Esophagus (tissue), 2 donors: ENCODE data around the gene CYGB. TPM values are rescaled to one million over a fixed set of nuclear protein-coding genes. Genes with fewer than 3 reads are reported as not detected.

Experiments used
- H3K27ac ChIP-seq, 2 donors: one replicate each; pipeline ENCODE4 v1.5.1; 2013; ENCODE audit warnings: low read depth in 2 of 2, mild to moderate bottlenecking in 2 of 2, inconsistent platforms in 1 of 2, low read length in 1 of 2, moderate library complexity in 1 of 2
- H3K27me3 ChIP-seq, 2 donors: one replicate each; pipeline ENCODE4 v1.6.1; 2013; ENCODE audit warnings: low read length in 2 of 2, control low read depth in 1 of 2, mild to moderate bottlenecking in 1 of 2; ENCODE audit not compliant: insufficient read depth in 2 of 2, control insufficient read depth in 1 of 2
- H3K36me3 ChIP-seq, 2 donors: one replicate each; pipeline ENCODE4 v1.6.1; 2013; ENCODE audit warnings: low read length in 1 of 2; ENCODE audit not compliant: control insufficient read depth in 2 of 2, insufficient read depth in 2 of 2
- H3K4me1 ChIP-seq, 2 donors: one replicate each; pipeline ENCODE4 v1.6.1; 2013; ENCODE audit warnings: low read length in 1 of 2; ENCODE audit not compliant: control insufficient read depth in 2 of 2, insufficient read depth in 2 of 2
- H3K4me3 ChIP-seq, 2 donors: one replicate each; pipeline ENCODE4 v1.5.1; 2013; ENCODE audit warnings: low read length in 2 of 2, mild to moderate bottlenecking in 2 of 2, low read depth in 1 of 2, moderate library complexity in 1 of 2
- H3K9me3 ChIP-seq, 2 donors: one replicate each; pipeline ENCODE4 v1.6.1; 2013; ENCODE audit warnings: mild to moderate bottlenecking in 2 of 2, low read depth in 1 of 2, low read length in 1 of 2, moderate library complexity in 1 of 2; ENCODE audit not compliant: control insufficient read depth in 2 of 2, insufficient read depth in 1 of 2
- WGBS, 2 donors: extraction: QIAGEN DNeasy Blood & Tissue Kit; methylation state at CpG; one replicate each; pipeline ENCODE4 v1.1.7; 2013; 5-methylcytosine and 5-hydroxymethylcytosine counted together
- polyA plus RNA-seq, 2 donors: library from polyadenylated mRNA; stranded (reverse); fragments of 200-250 nt; gene quantifications; one replicate each; pipeline ENCODE4 v1.2.3, GENCODE V29; 2013
- donor health status: healthy with polysubstance abuse.
- donor health status: Bipolar disorder and iron deficiency.

The CYGB gene
- polyA plus RNA-seq, 2 donors: 3.1 to 3.7 TPM

DNA sequence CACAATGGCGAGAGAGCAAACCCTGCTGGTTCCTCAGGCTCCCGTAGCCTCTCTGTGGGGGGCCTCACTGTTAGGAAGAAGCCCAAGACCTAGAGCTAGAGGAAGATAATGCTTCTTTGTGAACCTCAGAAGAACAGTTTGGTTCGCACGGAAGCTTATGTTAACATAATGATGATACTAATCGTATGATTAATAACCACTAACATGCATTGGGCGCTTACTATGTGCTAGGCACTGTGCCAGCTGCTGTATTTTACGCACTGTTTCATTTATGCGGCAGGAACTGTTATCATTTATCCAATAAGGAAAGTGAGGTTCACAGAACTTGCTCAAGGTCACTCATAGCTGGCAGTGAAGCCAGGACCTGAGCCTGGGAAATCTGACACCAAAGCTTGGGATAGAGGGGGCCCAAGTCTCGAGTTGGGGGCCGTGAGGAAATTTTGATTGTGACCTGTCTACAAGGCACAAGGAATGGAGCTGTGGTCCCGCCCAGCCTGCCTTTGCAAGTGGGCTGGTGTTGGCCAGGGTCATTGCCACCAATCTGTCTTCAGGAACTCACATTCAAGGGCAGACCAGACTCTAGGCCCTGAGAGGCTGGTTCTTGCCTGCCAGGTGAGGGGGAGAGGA is 9.2 kb upstream of the CYGB start:
- Histone ChIP-seq H3K4me3 (no peak overlapping the region), H3K9me3 (no peaks in the 10 kb centered on the region), H3K27me3 (no peaks in the 10 kb centered on the region), H3K4me1 (peaks cover 8 to 14% of the 10 kb centered on the region in 2 donors), H3K27ac (no peak overlapping the region), H3K36me3 (no peaks in the 10 kb centered on the region)
- WGBS, 2 donors: 45% methylated on average over 11 of the region's 11 CpGs

DNA sequence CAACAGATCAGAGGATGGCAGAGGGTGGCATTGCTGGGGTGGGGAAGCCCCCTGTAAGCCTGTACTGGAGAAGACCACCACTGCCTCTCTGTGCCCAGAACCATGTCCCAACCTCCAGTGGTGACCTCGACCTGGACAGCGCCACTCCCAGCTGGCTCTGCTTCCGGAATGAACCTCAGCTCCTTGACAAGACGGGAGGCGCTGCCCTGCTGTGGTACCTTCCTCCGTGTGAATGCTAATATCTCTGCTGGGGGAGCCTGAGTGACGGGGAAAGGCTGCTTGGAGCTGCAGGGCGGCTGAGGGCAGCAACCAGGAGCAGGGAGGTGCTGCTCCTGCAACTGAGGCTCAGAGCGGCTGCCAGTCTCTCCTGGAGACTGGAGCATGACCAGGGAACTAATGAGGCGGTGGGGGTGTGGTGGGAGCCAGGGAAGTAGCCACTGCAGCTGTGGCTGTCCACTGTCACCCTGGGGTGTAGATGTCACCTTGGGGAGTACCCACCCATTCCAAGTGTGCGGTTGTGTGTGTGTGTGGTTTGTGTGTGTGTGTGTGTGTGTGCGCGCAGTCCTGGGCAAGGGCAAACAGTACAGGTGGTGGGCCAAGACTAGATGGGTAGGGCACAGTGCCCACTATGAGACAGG is 8.5 kb upstream of the CYGB start:
- WGBS, 2 donors: 61 to 79% methylated on average over 13 of the region's 13 CpGs
- Histone ChIP-seq H3K27me3 (no peaks in the 10 kb centered on the region), H3K9me3 (no peaks in the 10 kb centered on the region), H3K4me3 (no peak overlapping the region), H3K36me3 (no peaks in the 10 kb centered on the region), H3K27ac (no peak overlapping the region), H3K4me1 (peaks cover 8 to 14% of the 10 kb centered on the region in 2 donors)

DNA sequence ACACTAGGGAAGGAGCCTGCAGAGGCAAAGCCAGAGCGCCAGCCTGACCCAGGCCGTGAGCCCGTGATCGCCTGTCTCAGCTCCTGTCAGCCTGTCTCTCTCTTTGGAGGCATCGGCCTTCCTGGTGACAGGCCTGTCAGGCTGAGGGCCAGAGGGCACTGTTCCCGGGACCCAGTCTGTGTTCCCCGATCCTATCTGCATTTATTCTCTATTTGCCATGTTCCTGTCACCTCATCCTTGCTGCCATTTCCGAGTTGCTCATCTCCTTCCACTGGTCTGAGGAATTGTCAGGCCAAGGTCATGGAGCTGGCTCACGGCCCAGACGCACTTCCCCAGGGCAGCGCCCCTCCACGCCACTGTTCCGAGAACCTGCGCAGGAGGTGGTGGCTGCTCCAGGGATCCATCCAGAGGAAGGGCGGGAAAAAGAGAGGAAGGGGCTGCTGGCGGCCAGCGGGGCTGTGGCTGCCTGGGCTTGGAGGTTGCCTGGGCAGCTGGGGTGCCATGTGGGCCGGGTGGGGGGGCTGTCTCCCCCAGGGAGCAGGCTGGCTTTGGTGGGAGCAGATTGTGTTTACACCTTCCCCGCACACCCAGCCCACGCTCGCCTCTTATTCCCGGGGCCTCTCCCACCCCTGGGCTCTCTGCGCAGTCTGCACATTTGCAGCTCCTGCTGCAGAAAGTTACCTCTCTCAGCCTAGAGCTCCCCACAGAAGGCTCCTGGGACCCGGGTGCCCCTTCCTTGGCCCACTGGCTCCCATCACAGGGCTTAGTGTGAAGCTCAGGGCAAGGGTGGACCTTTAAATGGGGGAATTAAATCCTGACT is 7.2 kb upstream of the CYGB start:
- WGBS, 2 donors: 62 to 73% methylated on average over 23 to 24 of the region's 24 CpGs

DNA sequence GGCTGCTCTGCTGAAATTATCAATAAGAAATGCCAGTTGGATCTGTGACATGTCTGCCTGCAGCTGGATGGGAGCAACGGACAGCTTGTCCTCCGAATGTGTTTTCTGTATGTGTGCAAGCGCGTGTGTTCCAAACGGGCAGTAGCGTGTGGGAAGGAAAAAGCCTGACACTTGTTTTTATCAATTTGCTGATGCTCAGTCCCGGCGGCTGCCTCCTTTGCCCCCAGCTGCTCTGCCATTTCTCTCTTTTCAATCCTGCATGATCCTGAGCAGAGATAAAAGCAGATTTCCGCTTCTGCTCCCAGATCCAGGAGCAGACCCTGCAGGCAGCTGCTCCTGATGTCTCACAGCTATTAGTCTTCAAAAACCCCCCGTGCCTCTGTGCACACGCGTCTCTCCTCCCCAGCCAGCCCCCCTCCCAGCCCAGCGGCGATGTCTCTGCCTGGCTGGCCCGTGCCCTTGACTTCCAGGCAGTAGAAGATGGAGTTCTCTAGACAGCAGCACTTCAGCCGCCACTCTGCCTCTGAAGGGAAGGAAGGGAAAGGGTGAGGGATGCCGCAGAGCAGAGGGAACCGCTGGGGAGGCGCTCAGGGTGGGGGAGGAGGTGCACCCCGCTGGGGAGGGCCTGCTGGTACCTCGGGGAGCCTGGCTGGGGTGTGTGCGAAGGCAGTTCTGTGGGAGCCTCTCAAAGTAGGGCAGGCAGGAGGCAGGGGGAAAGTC is 6.5 kb upstream of the CYGB start:
- H3K36me3 ChIP-seq: no peaks in the 10 kb centered on the region
- no peaks in the 10 kb centered on the region for H3K9me3 ChIP-seq
- peaks cover 14 to 16% of the 10 kb centered on the region in 2 donors for H3K4me1 ChIP-seq
- no peaks in the 10 kb centered on the region for H3K27me3 ChIP-seq
- WGBS, 2 donors: 58 to 62% methylated on average over 22 of the region's 22 CpGs
- peak overlapping the region in 1 of 2 donors; percentile 51 for H3K27ac ChIP-seq
- no peak overlapping the region for H3K4me3 ChIP-seq

More for the DNA sequence above, 7.2 kb upstream of the CYGB start:
- peak overlapping the region in 1 of 2 donors; percentile 51 for H3K27ac ChIP-seq
- H3K4me1 ChIP-seq: peaks cover 13 to 16% of the 10 kb centered on the region in 2 donors
- no peaks in the 10 kb centered on the region for H3K27me3 ChIP-seq
- no peaks in the 10 kb centered on the region for H3K9me3 ChIP-seq
- no peaks in the 10 kb centered on the region for H3K36me3 ChIP-seq
- H3K4me3 ChIP-seq: no peak overlapping the region

DNA sequence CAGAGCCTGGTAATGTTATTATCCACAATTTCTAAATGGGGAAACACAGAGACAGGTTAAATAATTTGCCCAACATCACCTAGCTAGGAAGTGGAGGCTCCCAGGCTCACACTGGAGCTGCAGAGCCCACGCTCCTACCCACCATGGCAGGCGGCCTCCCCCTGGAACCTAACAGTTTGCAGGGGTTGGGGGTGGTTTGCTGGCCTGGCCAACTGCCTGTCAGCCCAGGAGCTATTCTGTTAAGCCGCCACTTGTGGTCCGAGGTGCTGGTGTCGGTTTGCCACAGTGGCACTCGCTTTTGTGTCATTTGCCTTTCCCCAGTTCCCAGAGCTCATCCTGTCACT is 5.9 kb upstream of the CYGB start:
- no peaks in the 10 kb centered on the region for H3K27me3 ChIP-seq
- H3K36me3 ChIP-seq: no peaks in the 10 kb centered on the region
- H3K27ac ChIP-seq: no peak overlapping the region
- H3K4me1 ChIP-seq: peaks cover 14 to 16% of the 10 kb centered on the region in 2 donors
- H3K4me3 ChIP-seq: no peak overlapping the region
- WGBS, 2 donors: 86 to 89% methylated on average over 6 of the region's 6 CpGs
- H3K9me3 ChIP-seq: no peaks in the 10 kb centered on the region

DNA sequence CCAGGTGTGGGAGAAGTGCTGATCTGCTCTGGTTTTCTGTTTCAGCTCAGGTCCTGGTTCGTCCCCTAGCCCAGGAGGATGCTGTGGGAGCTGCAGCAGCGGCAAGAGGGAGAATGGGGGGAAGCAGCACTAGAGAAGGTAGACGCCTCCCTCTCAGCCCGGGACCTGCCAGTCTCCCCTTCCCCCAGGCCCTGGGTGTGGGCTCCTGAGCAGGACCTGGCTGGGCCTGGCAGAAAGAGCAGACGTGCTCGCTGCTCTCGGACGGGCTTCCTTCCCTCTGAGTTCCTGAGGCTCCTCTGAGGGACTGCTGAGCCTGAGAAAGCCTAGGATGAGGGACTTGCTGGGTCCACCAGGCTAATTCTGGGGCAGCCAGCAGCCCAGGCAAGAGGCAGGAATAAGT is 5.5 kb upstream of the CYGB start:
- H3K27ac ChIP-seq: no peak overlapping the region
- WGBS, 2 donors: 69 to 76% methylated on average over 8 of the region's 8 CpGs
- no peak overlapping the region for H3K4me3 ChIP-seq
- peaks cover 14 to 16% of the 10 kb centered on the region in 2 donors for H3K4me1 ChIP-seq
- H3K9me3 ChIP-seq: no peaks in the 10 kb centered on the region
- no peaks in the 10 kb centered on the region for H3K36me3 ChIP-seq
- H3K27me3 ChIP-seq: no peaks in the 10 kb centered on the region

DNA sequence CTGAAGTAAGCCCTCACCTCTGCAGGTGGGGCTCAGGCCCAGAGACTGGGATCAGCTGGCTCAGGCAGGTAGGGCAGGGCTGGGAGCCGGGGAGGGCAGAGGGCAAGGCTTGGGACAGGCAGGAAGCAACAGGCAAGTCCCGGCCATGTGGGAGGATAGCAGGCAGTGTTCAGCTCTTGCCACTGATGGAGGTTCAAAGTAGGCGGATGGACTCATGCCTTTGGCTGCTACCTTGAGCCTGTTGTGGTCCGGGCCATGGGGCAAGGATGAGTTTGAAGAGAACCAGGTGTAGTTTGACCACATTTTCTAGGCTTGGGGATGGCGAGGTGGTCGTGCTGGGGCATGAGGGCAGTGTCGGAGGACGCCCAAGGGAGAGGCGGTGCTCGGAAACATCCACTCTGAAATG is 5.1 kb upstream of the CYGB start:
- H3K27ac ChIP-seq: no peak overlapping the region
- no peaks in the 10 kb centered on the region for H3K9me3 ChIP-seq
- WGBS, 2 donors: 74 to 78% methylated on average over 10 of the region's 10 CpGs
- peaks cover 14 to 16% of the 10 kb centered on the region in 2 donors for H3K4me1 ChIP-seq
- H3K36me3 ChIP-seq: no peaks in the 10 kb centered on the region
- no peak overlapping the region for H3K4me3 ChIP-seq
- H3K27me3 ChIP-seq: no peaks in the 10 kb centered on the region

DNA sequence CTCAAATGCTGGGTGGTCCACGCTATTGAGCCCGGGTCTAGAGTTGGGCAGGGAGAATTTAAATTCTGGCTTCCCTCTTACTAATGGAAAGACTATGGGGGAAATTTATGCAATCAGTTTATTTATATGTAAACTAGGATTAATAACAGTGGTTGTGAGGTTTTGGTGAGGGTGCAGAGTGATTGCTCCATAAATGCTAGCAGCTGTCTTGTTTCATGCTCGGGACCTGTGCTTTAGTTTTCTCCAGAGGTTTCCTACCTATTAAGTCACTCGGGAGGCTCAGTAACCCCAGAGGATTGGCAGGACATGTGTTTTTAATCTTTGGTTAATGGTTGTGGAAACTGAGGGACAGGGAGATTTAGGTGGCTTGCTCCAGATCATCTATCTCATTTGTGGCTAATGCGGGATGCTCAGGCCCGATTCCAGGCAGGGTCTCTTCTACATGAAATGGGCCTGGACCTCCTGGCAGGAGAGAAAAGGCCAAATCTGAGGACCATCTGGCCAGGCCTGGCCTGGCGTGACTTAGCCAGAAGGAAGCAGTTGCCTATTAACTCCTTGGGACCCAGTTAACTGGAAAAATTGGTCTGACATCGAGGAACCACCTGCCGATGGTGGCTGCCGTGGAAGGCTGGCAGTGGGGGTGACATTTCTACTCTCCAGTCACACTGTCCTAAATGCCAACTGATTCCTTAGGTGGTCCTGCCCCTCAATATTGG is 4.4 kb upstream of the CYGB start:
- peaks cover 13 to 14% of the 10 kb centered on the region in 2 donors for H3K4me1 ChIP-seq
- peak overlapping the region in 1 of 2 donors; percentile 45 for H3K27ac ChIP-seq
- H3K9me3 ChIP-seq: no peaks in the 10 kb centered on the region
- 84 to 87% methylated on average over 10 of the region's 10 CpGs for WGBS, 2 donors
- H3K27me3 ChIP-seq: no peaks in the 10 kb centered on the region
- H3K36me3 ChIP-seq: no peaks in the 10 kb centered on the region
- H3K4me3 ChIP-seq: no peak overlapping the region
